Activated CD8-positive, alpha-beta memory T cell treated with anti-CD3 and anti-CD28 coated beads, Interleukin-2, amount 50 U/mL, for 24 hours (primary cell): ENCODE results near the gene TCAIM.
"Not testable (repeated sequence)": the region's sequence is repeated elsewhere in the genome, so short reads cannot be mapped to it uniquely, and the experiment has no call there.

ENCODE experiments used
- DNase-seq: peaks from one replicate; pipeline ENCODE4 v3.0.0-alpha.2; 2020; ENCODE audit errors: extremely low read depth

Gene TCAIM

GRCh38 chr3:44343421-44343820 lies 4.9 kb downstream of the TCAIM start:
- no peak for DNase-seq

- not testable (repeated sequence) for DNase-seq
Measured at GRCh38 chr3:44346590-44346989, 8.0 kb downstream of the TCAIM start.

- DNase-seq: no peak
Measured at GRCh38 chr3:44348993-44349392, 10.4 kb downstream of the TCAIM start.

GRCh38 chr3:44353355-44353924 lies 14.9 kb downstream of the TCAIM start:
- no peak for DNase-seq

- DNase-seq: no peak
Measured at GRCh38 chr3:44355362-44356033, 16.9 kb downstream of the TCAIM start.

GRCh38 chr3:44359146-44359751 lies 20.7 kb downstream of the TCAIM start:
- DNase-seq: no peak

GRCh38 chr3:44363591-44363990 lies 25.0 kb downstream of the TCAIM start:
- no peak for DNase-seq

GRCh38 chr3:44365952-44366351 lies 27.4 kb downstream of the TCAIM start:
- no peak for DNase-seq

GRCh38 chr3:44375450-44375849 lies 36.9 kb downstream of the TCAIM start:
- no peak for DNase-seq

- no peak for DNase-seq
Measured at GRCh38 chr3:44387404-44387803, 48.8 kb downstream of the TCAIM start.

GRCh38 chr3:44392489-44392888 lies 53.9 kb downstream of the TCAIM start:
- no peak for DNase-seq

GRCh38 chr3:44395714-44396113 lies 57.1 kb downstream of the TCAIM start:
- DNase-seq: no peak

GRCh38 chr3:44396200-44397171 lies 57.9 kb downstream of the TCAIM start:
- DNase-seq: no peak

- not testable (repeated sequence) for DNase-seq
Measured at GRCh38 chr3:44398271-44398670, 59.7 kb downstream of the TCAIM start.

- no peak for DNase-seq
Measured at GRCh38 chr3:44398853-44399252, 60.3 kb downstream of the TCAIM start.

- DNase-seq: no peak
Measured at GRCh38 chr3:44400771-44401170, 62.2 kb downstream of the TCAIM start.

- DNase-seq: no peak
Measured at GRCh38 chr3:44402548-44402947, 64.0 kb downstream of the TCAIM start.

GRCh38 chr3:44409640-44410410 lies 71.3 kb downstream of the TCAIM start:
- DNase-seq: no peak

GRCh38 chr3:44411031-44411645 lies 72.6 kb downstream of the TCAIM start:
- no peak for DNase-seq

- DNase-seq: no peak
Measured at GRCh38 chr3:44412365-44412764, 73.8 kb downstream of the TCAIM start.

- DNase-seq: no peak
Measured at GRCh38 chr3:44414517-44415090, 76.0 kb downstream of the TCAIM start.
